GM18499 (cell line): Measurements from ENCODE around the gene TXK.
A peak's percentile ranks its signal among the peaks of the same experiment; 100 is the strongest.

Source experiments
- ATAC-seq: cut with Tn5 transposase; IDR thresholded peaks from one replicate; pipeline ENCODE4 v1.9.1; 2021; ENCODE audit warnings: moderate number of reproducible peaks; ENCODE audit not compliant: insufficient read depth, unreplicated experiment

The TXK gene

DNA sequence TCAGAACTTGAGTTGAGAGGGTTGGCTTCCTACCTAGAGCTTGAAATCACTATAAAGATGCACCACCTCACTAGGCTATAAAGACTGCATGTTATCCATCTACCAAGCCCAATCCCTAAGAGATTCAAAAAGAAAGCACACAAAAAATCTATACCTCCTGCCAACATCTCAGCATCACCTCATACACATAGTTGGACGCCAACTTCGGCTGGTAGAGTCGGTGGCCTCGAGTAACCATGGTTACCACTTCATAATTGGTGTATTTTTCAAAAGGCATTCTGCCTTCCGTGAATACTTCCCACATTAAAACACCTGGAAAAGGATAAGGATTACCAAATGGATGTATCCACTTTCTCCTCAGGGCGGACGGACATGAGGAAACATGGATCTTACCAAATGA is 4.5 kb upstream of the TXK start:
- no peak for ATAC-seq

DNA sequence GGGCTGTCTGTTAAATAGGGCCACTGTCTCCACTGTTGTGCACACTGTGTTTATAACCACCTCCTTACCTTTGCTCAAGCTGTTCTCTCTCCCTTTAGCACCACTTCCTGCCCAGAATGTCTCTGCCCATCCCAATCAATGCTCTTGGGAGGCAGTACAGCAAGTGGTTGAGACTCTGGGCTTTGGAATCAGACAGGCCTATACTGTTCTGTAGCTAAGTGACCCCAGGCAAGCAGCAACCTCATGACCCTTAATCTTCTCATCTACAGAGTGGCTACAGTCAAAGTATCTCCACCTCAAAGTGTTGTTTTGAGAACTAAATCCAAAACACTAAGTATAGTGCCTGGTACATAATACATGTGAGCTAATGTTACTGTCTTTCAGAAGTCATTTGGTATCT is 3.8 kb upstream of the TXK start:
- ATAC-seq, result no peak

DNA sequence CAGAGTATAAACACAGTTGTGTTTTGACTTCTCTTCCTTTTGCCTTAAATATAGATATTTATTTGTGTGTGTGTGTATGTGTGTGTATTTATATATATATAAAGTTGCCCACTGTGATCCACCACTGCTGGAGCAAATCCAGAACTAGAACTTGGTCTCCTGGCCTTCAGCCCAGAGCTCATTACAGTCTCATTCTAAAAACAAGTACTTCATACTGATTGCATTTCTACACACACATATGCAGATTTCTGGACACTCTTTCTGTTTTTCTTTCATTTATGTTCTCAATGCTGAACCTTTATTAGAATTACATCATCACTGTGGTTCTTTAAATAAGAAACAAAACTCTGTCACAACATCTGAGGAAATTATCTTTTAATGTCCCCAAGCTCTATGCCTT is 381 bp downstream of the TXK start:
- ATAC-seq, result no peak

DNA sequence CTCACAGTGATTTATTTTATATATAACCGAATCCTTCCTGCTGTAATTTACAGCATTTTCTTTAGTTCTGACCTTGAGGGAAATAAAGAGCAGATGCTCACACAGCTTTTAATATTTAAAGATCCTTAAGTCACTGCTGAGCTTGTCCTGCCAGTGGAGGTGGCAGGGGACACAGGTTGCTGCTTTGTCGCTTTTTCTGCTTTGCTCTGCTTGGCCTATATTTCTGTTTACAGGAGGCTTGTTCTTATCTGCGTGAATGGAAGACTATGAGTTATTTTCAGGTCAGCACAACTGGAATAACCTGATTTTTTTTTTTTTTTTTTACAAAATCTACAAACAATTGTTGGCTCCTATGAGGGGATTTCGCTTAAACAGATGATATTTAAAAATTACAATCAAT is 2.3 kb downstream of the TXK start:
- no peak for ATAC-seq

DNA sequence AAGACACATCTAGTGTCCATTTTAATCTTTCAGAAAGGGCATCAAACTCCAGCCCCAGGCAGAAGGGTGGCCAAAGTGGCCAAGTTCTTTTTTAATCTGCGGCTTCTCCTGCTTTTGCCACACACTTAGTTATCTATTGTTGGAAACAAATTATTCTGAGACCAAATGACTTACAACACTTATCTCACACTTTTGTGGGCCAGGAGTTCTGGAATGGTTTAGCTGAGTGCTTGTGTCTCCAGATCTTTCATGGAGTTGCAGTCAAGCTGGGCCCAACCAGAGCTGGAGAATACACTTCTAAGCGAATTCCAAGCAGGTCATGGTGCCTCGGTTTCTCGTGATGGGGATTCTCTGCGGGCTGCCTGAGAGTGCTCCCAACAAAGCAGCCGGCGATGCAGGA is 4.0 kb downstream of the TXK start:
- no peak for ATAC-seq

DNA sequence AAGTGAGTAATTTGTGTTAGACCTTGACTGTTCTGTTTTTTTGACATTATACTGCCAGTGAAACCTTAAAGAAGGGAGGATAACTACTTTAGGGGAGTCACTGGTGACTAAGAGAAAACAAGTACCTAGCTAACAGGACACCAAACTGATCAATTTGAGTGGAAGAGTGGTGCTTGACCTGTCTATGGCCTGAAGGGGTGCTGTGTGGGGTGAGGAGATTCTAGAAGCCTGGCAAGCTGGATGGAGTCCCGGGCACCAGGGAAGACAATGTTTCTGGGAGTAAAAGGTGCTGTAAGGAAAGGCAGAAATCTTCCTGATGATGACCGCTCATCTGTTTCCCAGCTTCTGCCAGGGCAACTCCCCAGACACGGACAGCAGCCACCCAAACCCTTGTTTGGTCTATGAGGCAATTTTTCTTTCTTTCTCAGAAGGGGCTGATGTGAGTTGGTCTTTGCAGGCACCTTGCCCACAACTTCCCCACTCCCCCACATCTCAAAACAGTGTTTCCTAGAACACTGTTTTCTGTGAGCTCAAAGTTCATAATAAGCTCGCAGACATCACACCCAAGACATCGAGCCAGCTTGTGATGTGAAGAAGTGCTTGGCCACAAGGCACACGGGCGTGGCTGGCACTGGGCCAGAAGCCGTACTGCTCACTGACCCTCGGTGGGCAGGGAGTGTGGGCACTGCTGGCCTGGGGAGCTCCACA is 4.6 kb downstream of the TXK start:
- ATAC-seq, result no peak

DNA sequence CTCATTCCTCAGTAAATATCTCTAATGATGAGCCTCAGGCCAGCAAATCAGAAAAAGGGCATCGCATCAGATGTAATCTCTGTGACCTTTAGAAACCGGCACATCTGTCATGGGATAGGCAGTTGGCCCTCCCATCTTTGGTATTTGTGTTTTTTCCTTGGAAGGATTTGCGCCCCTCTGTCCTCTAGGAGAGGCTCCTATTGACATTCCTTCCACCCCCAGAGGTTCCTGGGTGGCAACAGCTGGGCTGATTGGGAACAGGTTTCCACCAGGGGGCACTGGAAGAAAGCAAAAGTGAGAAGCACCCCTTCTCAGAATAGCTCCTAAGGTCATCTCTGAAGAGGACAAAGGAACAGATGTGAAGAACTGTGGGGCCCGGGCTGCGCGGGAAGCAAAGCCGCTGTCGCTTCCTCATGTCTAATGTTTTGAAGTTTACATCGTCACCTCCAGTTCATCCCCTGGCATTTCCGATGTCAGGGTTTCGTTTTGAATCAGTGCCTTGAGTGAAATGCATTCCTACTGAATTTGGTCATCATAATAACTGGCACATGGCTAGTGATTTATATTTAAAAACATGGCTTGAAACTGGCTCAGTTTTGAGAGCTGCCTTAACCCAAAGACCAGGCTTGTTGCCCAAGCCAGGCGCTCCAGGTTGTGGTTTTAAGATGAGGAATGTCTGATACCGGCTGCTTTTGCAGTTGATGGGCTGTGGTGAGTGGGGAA is 6.2 kb downstream of the TXK start:
- peak; percentile 87 for ATAC-seq

DNA sequence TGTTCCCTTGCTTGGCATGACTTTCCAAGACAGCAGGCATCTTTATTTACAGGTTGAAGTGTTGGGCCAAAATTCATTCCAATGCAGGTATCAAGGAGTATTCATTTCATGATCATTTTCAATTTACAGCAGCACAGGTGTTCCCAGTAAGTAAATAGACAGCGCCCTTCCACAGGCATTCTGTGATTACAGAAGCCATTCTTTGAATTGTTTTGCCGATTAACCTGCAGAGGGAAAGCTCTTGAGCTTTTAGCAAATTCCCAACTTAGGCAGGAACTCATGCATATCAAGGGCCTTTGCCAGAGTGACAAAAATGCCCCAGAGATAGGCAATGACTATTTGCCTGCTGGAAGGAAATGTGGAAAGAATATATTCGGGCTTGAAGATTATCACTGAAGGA is 6.8 kb downstream of the TXK start:
- no peak for ATAC-seq

DNA sequence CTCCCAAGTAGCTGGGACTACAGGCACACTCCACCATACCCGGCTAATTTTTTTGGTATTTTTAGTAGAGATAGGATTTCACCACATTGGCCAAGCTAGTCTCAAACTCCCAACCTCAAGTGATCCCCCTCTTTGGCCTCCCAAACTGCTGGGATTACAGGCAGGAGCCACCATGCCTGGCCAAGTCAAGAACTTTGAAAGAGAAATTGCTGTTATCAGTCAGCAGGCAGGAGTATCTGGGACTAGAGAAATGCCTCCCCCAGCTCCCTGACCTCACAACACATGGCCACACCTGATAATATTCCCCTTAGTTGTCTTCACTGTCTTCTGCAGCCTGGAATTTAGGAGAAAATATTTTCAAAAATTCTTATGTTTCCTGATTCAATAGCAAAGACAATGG is 7.4 kb downstream of the TXK start:
- no peak for ATAC-seq

DNA sequence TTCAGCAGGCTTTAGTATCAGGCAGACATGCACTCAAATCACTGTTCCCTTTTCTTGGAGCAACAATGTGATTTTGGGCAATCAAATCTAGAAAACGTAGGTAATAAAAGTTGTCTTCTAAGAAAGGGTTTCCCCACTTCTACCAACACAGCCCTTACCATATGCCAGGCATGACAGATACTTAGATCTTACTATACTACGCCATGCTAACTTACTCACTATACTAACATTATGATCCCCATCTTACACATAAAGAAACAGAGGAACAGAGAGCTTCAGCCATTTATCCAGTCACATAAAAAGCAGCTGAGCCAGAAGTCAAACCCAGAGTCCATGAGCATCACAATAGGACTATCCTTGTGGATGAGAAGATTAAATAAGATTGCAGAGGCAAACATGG is 9.2 kb downstream of the TXK start:
- no peak for ATAC-seq

DNA sequence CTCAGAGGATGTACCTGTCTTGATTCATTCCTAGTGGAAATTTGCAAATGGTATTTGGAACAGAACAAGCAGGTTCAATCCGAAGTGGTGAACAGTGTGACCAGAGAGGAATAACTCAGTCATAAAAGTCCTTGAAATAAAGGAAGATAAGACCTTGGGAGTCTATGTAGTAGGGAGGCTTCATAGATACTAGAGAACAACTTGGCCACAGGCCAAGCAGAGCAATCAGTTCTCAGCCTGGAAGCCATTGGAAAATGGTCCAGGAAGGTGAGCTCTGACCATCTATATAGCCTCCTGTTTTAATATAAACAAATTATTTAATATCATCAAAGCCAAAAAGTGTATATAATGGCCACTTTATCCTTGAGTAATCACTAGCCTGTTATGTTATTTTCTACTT is 11.3 kb downstream of the TXK start:
- ATAC-seq, result no peak

DNA sequence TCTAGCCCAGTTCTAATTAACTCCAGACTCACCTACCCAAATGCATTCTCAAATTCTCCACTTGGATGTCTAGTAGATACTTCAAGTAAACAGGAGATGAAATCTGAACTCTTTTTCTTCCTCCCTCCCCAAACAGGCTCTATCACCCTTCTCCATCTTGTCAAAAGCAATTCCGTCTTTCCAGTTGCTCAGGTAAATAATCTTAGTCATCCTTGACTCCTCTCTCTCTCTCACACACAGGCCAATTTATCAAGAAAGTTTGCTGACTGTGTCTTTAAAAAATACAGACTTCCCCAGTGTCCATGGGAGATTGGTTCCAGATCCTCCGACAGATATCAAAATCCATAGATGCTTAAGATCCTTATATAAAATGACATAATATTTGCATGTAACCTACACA is 12.9 kb downstream of the TXK start:
- ATAC-seq, result no peak

DNA sequence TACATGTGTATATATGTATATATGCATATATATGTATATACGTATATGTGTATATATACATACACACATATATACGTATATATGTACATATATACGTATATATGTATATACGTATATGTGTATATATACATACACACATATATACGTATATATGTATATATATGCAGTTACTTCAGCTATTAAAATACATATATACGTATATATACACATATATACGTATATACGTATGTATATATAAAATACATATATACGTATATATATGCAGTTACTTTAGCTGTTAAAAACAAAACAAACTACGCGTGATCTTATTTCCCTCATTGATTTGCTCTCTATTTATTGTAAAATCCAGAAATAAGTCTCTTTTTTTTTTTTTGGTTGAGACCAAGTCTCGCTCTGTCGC is 13.9 kb downstream of the TXK start:
- no peak for ATAC-seq

DNA sequence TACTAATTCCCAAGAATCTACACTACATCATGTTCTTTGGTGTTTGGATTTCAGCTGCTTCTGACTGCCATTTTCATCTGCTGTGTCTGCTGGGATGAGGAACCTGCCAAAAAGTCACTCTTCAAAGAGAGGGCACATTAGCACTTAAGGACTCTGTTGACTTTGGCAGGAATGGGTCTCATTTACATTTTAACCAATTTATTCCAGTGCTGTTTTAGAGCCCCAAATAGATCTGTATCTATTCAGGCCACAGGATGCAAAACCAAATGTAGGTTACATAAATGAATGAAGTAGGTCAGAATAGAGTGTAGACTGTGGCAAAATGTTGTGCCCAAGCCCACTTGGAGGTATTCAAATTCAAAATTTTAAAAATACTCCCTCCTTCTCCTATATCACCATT is 14.4 kb downstream of the TXK start:
- no peak for ATAC-seq

DNA sequence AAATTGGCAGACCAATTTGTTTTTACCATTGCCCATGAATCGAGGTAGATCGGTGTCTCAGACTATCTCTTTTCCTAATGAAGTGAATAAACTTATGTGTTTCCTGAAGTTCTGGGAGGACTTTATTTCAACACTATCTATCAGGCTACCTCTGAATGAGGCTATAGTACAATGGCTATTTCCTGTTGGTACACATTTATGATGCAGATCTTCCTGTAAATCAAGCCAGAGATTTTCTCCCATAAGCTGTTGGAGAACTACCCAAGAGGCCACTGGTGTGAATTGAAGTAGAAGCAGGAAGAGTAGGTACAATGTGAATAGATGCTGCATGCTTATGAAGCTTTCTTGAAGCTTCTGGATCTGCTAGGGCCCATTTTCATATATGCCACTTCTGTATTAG is 16.0 kb downstream of the TXK start:
- ATAC-seq, result no peak

DNA sequence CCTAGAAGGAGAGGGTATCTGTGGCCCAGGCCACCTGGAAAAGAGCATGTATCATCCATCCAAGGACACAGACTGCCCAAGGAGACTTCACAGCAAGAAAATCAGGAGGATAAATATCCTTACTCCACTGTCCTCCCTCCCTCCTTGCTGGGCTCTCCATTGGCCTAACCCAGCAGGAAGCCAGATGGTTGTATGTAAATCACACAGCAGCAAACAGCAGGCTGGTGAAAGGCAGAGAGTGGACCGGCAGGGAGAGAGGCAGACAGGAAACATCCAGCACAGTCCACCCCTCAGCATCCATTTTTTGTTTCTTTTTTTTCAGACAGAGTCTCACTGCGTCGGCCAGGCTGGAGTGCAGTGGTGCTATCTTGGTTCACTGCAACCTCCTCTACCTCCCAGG is 17.5 kb downstream of the TXK start:
- ATAC-seq, result no peak

DNA sequence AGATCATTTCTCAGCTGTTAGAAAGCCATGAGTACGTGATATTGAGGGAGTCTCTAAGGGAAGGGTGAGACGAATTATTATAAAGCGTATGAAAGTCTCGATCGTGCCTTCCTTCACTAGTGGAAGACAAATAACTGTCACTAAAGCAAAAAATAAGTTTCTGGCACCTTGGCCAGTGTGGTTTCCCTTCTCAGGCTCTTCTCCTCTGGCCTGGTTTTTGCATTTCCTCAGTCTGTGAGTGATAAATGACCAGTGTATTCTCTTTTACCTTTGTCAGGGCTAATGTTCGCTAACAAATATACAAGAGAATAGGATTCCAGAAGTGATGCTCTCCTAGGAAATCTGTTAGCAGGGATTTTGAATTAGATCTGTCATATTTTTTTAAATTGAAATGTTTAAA is 19.6 kb downstream of the TXK start:
- ATAC-seq, result no peak

DNA sequence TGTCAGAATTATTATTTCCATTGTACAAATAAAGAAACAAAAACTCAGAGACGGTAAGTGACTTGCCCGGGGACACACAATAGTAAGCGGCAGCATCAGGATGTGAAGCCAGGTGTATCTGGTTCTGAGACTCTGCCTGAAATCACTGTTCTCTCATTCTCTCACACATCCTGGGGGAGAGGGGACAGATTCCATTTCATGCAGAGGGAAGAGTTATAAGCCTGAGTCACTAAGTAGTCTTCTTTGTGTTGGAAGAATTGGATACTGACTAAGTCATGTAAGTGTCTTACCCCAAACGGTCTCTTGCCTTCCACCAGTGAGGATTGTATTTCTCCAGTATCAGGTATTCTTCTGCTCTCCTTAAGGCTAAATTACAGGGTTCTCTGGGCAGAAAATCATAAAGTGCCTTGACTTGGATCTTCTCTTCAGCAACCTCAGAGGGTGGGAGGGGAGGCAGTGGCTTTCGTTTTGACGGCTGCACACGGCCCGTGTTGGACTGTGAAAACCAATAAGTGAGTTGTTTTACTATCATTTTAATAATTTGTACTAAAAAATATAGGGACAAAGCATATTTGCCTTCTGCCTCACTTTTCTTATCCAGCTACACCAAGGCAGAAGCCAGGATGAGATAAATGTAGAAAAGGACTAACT is 21.9 kb downstream of the TXK start:
- no peak for ATAC-seq

DNA sequence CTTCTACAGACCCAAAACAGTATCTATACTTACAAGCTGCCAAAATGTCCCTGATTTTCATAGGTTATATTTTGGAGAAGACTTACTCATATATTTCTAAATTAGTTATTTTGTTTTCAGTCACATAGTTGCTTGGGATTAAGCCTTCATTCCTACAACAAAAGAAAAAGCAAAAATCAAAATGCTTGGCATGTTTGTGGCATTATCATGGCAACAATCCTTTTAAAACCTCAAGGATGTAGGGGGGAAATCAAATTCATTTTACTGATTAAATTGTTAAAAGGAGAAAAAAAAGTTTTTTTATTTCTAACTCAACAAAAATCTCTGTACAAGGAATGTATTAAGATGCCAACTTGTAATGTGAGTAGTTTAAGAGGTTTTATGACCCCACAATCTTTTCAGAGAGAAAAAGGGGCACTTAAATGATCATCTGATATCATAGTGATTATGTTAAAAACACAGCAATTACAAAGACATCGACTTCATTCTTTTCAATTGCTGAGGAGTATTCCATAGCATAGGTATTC is 23.5 kb downstream of the TXK start:
- no peak for ATAC-seq

DNA sequence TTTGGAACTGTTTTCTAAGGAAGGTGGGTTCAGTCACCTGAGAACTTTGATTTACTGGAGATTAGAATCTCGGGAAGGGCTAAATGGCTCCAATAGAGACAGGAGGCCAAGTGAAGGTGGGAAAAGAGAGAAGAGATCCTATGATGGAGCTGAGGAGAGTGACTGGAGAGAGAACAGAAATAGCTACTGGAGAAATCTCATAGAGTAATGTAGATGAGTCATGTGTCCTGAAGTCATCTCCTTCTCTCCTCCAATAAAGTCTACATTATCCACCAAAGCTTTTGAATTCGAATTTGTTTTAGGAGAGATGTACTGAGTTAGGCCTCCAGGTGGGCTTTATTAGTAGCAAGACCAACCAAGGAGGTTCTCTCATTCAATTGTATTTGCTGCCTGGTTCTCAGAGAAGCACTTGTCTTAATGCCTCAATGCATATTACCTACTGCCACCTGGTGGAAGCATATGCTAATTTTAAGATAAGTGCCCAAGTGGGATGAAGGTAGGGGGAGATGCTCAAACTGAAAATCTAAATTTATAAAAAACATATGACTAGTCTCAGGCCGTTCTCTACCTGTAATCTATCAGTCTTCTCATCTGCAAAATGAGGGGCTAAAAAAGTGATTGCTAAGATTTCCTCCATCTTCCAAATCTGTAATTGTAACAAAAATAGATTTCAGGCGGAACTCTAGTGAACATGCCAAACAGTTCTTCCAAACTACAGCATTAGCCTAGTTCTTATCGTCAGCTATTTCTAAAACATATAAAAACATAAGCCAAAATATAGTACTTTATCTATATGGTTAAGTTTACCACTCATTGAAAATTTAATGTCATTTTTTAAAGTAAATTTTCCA is 24.4 kb downstream of the TXK start:
- ATAC-seq, result no peak
